Hepatocyte (in vitro differentiated cells): Measurements from ENCODE around the gene MAP2K3. TPM values are rescaled to one million over a fixed set of nuclear protein-coding genes. Genes with fewer than 3 reads are reported as not detected.

Source experiments
- DNase-seq: peaks from one replicate; pipeline ENCODE4 v3.0.0-alpha.2; 2016; ENCODE audit warnings: low spot score
- H2AFZ ChIP-seq: fragments of 200-600 bp; sonication (generic); 2 replicates; pipeline ENCODE4 v1.6.0; 2016; ENCODE audit warnings: antibody characterized with exemption, mild to moderate bottlenecking
- H3K27ac ChIP-seq: fragments of 200-600 bp; sonication (generic); 2 replicates; pipeline ENCODE4 v1.5.1; 2016; ENCODE audit warnings: mild to moderate bottlenecking
- H3K27me3 ChIP-seq: fragments of 200-600 bp; sonication (generic); 2 replicates; pipeline ENCODE4 v1.6.1; 2016
- H3K36me3 ChIP-seq: fragments of 200-600 bp; sonication (generic); replicated peaks from 2 replicates; pipeline ENCODE4 v1.5.1; 2016; ENCODE audit warnings: low read depth; ENCODE audit not compliant: insufficient read depth
- H3K4me1 ChIP-seq: fragments of 200-600 bp; sonication (generic); 2 replicates; pipeline ENCODE4 v1.5.1; 2016; ENCODE audit warnings: mild to moderate bottlenecking, moderate library complexity; ENCODE audit not compliant: insufficient read depth
- H3K4me2 ChIP-seq: fragments of 200-600 bp; sonication (generic); 2 replicates; pipeline ENCODE4 v1.6.0; 2016
- H3K4me3 ChIP-seq: fragments of 200-600 bp; sonication (generic); 2 replicates; pipeline ENCODE4 v1.5.1; 2016; ENCODE audit warnings: mild to moderate bottlenecking
- H3K79me2 ChIP-seq: fragments of 200-600 bp; sonication (generic); 2 replicates; pipeline ENCODE4 v1.6.0; 2017; ENCODE audit warnings: mild to moderate bottlenecking
- H3K9me2 ChIP-seq: fragments of 200-600 bp; sonication (generic); replicated peaks from 2 replicates; pipeline ENCODE4 v1.6.0; 2017; ENCODE audit warnings: mild to moderate bottlenecking; ENCODE audit not compliant: insufficient read depth
- H3K9me3 ChIP-seq: fragments of 200-600 bp; sonication (generic); 2 replicates; pipeline ENCODE4 v1.5.1; 2016; ENCODE audit warnings: low read depth, mild to moderate bottlenecking
- H4K20me1 ChIP-seq: fragments of 200-600 bp; sonication (generic); 2 replicates; pipeline ENCODE4 v1.6.0; 2016; ENCODE audit warnings: mild to moderate bottlenecking; ENCODE audit not compliant: insufficient read depth, poor library complexity, severe bottlenecking
- CTCF ChIP-seq: fragments of 200-600 bp; sonication (generic); IDR thresholded peaks from 2 replicates; pipeline ENCODE4 v1.5.1; 2016; ENCODE audit warnings: antibody characterized with exemption, mild to moderate bottlenecking; ENCODE audit not compliant: poor library complexity
- EZH2 ChIP-seq: fragments of 200-600 bp; sonication (generic); IDR thresholded peaks from 2 replicates; pipeline ENCODE4 v1.6.1; 2016; ENCODE audit warnings: antibody characterized with exemption, mild to moderate bottlenecking, borderline replicate concordance
- EZH2phosphoT487 ChIP-seq: fragments of 200-600 bp; sonication (generic); IDR thresholded peaks from one replicate; pipeline ENCODE4 v1.6.1; 2018; ENCODE audit warnings: antibody characterized with exemption, mild to moderate bottlenecking, low read depth, moderate library complexity; ENCODE audit not compliant: unreplicated experiment, severe bottlenecking
- WGBS: methylation state at CpG from one replicate; pipeline ENCODE4 v1.1.6; 2016; ENCODE audit warnings: low lambda C conversion rate; ENCODE audit errors: missing lambda C conversion rate; 5-methylcytosine and 5-hydroxymethylcytosine counted together
- polyA plus RNA-seq: library from polyadenylated mRNA; unstranded; fragments of >200 nt; fragmentation: Nextera tagmentation; extraction: Ambion mirVana; gene quantifications from 2 replicates; pipeline ENCODE4 v1.2.1, GENCODE V29; 2016
- total RNA-seq: library from RNA; depleted of rRNA; stranded (reverse); fragments of >200 nt; gene quantifications from 2 replicates; pipeline ENCODE4 v1.2.3, GENCODE V29; 2014

Gene MAP2K3
- total RNA-seq (16.1 and 21.8 TPM in 2 replicates), polyA plus RNA-seq (58.4 and 62.4 TPM in 2 replicates)

- Histone ChIP-seq H3K79me2 (peaks cover 44% of the 10 kb centered on the region), H3K4me1 (peaks cover 22% of the 10 kb centered on the region), H3K4me2 (peak within 1 kb of the TSS; percentile 92), H3K9me2 (no peaks in the 10 kb centered on the region), H3K27me3 (no peaks in the 10 kb centered on the region), H4K20me1 (peaks cover 18% of the 10 kb centered on the region), H3K9me3 (no peaks in the 10 kb centered on the region), H2AFZ (peak within 1 kb of the TSS; percentile 48), H3K4me3 (peak within 1 kb of the TSS; percentile 71), H3K27ac (peak within 1 kb of the TSS; percentile 93), H3K36me3 (no peaks in the 10 kb centered on the region)
- DNase-seq, result peak; percentile 100
- WGBS, result under 1% methylated on average over 32 of the region's 88 CpGs
- TF ChIP-seq CTCF, result no peak
- no peak for TF ChIP-seq EZH2
- TF ChIP-seq EZH2phosphoT487, result no peak
These were observed at the start of gene MAP2K3 for GRCh38 chr17:21284319-21285163. Gene MAP2K3 (plus strand): TSS chr17:21284711. CDS start chr17:21284921, 210 bp downstream.

- Histone ChIP-seq H4K20me1 (no peaks in the 10 kb centered on the region), H3K4me3 (no peak overlapping the region), H3K36me3 (no peaks in the 10 kb centered on the region), H3K27ac (no peak overlapping the region), H2AFZ (no peak overlapping the region), H3K4me2 (no peak overlapping the region), H3K79me2 (no peaks in the 10 kb centered on the region), H3K9me2 (no peaks in the 10 kb centered on the region), H3K4me1 (no peaks in the 10 kb centered on the region), H3K9me3 (no peaks in the 10 kb centered on the region), H3K27me3 (no peaks in the 10 kb centered on the region)
- TF ChIP-seq EZH2, result no peak
- TF ChIP-seq EZH2phosphoT487, result no peak
- no peak for TF ChIP-seq CTCF
- DNase-seq, result no peak
- WGBS, result 86% methylated on average over 1 of the region's 1 CpG
These were observed 48.6 kb upstream of the MAP2K3 start for GRCh38 chr17:21235921-21236320.

- no peaks in the 10 kb centered on the region for H3K4me1 ChIP-seq
- no peaks in the 10 kb centered on the region for H3K36me3 ChIP-seq
- no peak overlapping the region for H3K4me2 ChIP-seq
- TF ChIP-seq EZH2 (no peak), CTCF (peak; percentile 32)
- H3K9me3 ChIP-seq, result no peaks in the 10 kb centered on the region
- DNase-seq, result no peak
- 67% methylated on average over 12 of the region's 12 CpGs for WGBS
- H3K27me3 ChIP-seq, result no peaks in the 10 kb centered on the region
- H2AFZ ChIP-seq, result no peak overlapping the region
- no peak overlapping the region for H3K27ac ChIP-seq
- no peaks in the 10 kb centered on the region for H3K79me2 ChIP-seq
- no peak overlapping the region for H3K4me3 ChIP-seq
- H3K9me2 ChIP-seq, result no peaks in the 10 kb centered on the region
- no peaks in the 10 kb centered on the region for H4K20me1 ChIP-seq
These were observed 44.7 kb upstream of the MAP2K3 start for GRCh38 chr17:21239680-21240368.
